Measurements from ENCODE around the gene OOEP.
"Not testable (repeated sequence)": the region's sequence is repeated elsewhere in the genome, so short reads cannot be mapped to it uniquely, and the experiment has no call there.

OOEP gene

DNA sequence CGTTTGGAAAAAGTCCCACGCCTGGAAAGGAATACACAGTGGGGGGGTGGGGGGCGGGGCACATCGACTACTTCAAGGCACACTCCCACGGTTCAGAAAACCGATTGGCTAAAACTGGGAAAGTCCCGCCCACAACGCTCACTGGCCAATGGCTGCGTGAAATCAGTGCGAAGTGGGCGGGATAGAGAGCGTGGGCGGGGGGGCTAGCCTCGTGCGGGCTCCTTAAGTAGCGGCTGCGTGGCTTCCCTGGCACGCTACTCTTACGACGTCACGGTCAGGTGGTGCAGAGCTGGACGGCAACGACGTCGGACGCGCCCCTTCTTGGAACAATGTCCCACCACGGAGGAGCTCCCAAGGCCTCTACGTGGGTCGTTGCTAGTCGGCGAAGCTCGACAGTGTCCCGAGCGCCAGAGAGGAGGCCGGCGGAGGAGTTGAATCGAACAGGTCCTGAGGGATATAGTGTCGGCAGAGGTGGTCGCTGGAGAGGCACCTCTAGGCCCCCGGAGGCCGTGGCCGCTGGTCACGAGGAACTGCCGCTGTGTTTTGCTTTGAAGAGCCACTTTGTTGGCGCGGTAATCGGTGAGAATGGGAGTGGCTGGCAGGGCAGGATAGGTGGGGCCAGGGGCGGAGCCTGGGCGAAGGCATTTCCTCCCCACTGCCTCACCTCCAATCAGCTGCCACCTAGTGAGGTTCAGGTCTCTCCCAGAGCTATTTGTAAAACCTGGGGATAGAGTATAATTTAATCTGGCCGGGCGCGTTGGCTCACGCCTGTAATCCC lies 25.1 kb upstream of the OOEP start, which contains the start of gene DDX43:
Gene DDX43, plus strand, starts transcription at position 252 of the 778 bp plus-strand sequence. Its CDS starts 78 bp downstream, at position 330.
- TF ChIP-seq, protein P1, sequence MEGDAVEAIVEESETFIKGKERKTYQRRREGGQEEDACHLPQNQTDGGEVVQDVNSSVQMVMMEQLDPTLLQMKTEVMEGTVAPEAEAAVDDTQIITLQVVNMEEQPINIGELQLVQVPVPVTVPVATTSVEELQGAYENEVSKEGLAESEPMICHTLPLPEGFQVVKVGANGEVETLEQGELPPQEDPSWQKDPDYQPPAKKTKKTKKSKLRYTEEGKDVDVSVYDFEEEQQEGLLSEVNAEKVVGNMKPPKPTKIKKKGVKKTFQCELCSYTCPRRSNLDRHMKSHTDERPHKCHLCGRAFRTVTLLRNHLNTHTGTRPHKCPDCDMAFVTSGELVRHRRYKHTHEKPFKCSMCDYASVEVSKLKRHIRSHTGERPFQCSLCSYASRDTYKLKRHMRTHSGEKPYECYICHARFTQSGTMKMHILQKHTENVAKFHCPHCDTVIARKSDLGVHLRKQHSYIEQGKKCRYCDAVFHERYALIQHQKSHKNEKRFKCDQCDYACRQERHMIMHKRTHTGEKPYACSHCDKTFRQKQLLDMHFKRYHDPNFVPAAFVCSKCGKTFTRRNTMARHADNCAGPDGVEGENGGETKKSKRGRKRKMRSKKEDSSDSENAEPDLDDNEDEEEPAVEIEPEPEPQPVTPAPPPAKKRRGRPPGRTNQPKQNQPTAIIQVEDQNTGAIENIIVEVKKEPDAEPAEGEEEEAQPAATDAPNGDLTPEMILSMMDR (IDR thresholded peaks at IDR 0.05; ENCODE audit: low read depth, low read length): no peak
- Histone ChIP-seq H3K36me3 (no peaks in the 10 kb centered on the region), H3K4me3 (ENCODE audit: low read depth, low read length) (no peak within 1 kb of the TSS), H3K9me3 (no peaks in the 10 kb centered on the region), H3K27me3 (no peaks in the 10 kb centered on the region), H3K4me1 (no peaks in the 10 kb centered on the region)
- DNase-seq: no peak

DNA sequence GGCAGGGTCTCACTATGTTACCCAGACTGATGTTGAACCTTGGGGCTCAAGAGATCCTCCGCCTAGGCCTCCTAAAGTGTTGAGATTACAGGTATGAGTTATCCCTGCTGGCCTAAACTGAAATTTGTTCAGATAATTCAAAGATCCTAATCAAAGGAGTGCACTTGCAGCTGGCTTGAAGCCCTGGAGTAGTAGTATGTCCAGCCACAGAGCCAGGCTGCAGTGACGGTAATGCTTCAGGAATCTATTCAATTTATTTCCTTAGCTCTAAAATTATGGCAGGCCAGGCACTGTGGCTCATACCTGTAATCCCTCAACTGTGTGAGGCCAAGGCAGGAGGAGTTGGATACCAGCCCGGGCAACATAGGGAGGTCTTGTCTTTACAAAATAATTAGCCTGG lies 23.6 kb upstream of the OOEP start:
- Histone ChIP-seq H3K36me3 (no peaks in the 10 kb centered on the region), H3K4me3 (ENCODE audit: low read depth, low read length) (no peak overlapping the region), H3K27me3 (no peaks in the 10 kb centered on the region), H3K4me1 (no peaks in the 10 kb centered on the region), H3K9me3 (no peaks in the 10 kb centered on the region)
- TF ChIP-seq, protein P1 (IDR thresholded peaks at IDR 0.05; ENCODE audit: low read depth, low read length): no peak
- no peak for DNase-seq

DNA sequence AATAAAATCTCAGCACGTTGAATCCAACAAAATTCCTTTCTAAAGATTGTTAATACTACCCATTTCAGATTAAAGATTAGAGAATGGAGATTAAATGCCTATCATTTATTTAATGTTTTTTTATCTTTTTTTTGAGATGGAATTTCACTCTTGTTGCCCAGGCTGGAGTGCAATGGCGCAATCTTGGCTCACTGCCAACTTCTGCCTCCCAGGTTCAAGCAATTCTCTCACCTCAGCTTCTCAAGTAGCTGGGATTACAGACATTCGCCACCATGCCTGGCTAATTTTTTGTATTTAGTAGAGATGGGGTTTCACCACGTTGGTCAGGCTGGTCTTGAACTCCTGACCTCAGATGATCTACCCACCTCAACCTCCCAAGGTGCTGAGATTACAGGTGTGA lies 22.5 kb upstream of the OOEP start:
- H3K27me3 ChIP-seq; H3K36me3 ChIP-seq; H3K4me1 ChIP-seq; H3K4me3 ChIP-seq (ENCODE audit: low read depth, low read length); H3K9me3 ChIP-seq; DNase-seq: not testable (repeated sequence)

DNA sequence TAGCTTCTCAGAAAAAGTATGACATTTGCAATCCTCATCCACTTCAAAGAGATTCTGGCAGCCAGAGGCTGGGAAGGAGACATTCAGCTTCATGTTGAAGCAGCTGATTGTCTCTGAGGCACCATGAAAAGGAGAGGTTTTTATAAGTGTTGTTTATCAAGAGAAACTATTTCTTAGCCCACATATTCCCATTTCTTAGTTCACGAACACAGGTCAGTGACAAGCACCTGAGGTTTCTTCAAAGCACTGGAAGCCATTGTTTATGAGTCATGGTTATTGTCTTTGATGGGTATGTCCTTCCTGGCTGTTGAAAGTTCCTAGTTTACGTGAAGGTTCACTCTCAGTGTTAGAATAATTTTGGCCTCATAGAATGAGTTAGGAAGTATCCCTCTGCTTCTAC lies 22.0 kb upstream of the OOEP start:
- Histone ChIP-seq H3K27me3 (no peaks in the 10 kb centered on the region), H3K36me3 (no peaks in the 10 kb centered on the region), H3K9me3 (no peaks in the 10 kb centered on the region), H3K4me1 (no peaks in the 10 kb centered on the region), H3K4me3 (ENCODE audit: low read depth, low read length) (no peak overlapping the region)
- TF ChIP-seq, protein P1 (IDR thresholded peaks at IDR 0.05; ENCODE audit: low read depth, low read length): no peak
- no peak for DNase-seq

DNA sequence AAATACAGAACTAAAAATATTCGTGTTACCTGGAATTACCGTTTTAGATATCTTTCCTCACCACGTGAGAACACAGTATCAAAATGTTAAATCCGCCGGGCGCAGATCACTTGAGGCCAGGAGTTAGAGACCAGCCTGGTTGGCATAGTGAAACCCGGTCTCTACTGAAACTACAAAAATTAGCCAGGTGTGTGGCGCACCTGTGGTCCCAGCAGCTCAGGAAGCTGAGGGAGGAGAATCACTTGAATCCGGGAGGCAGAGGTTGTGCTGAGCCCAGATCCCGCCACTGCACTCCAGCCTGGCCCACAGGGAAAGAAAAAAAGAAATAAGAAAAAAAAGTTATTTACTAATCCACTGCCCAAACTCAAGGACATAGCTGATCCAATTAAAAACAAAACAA lies 20.2 kb upstream of the OOEP start:
- H3K4me3 ChIP-seq (ENCODE audit: low read depth, low read length): no peak overlapping the region
- H3K4me1 ChIP-seq: no peaks in the 10 kb centered on the region
- TF ChIP-seq, protein P1 (IDR thresholded peaks at IDR 0.05; ENCODE audit: low read depth, low read length): no peak
- H3K9me3 ChIP-seq: no peaks in the 10 kb centered on the region
- DNase-seq: no peak
- no peaks in the 10 kb centered on the region for H3K36me3 ChIP-seq
- no peaks in the 10 kb centered on the region for H3K27me3 ChIP-seq

DNA sequence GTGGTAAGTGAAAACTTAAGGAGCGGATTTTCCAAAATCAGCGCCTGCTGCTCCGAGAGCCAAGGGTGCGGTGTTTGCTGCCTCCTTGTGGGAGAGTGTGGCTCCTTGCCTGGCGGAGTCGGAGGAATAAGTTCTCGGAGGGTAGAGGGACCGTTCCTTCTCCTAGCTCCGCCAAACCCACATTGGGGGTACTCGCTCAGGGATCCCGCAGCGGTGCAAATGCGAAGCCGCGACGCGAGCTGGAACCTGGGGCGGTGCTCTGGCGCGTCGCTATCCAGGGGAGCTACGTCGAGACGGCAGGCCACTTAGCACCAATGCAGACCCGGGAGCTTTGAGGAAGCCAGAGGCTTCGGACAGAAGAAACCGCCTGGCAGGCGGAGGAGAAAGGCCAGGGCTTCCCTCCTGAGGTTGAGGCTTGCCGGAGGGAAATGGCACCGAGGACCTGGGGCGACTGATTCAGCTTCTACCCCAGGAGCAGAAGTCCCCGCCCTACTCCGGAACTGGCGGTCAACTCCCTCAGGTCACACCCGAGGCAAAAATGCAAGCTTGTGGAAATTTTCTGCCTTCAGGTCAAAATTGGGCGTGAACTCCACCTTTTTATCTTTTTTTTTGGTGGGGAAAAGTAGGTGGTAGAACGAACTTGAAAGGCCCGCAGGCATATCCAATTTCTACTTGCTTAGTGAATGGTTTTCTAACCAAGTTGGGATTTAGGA lies 19.3 kb upstream of the OOEP start:
- H3K9me3 ChIP-seq: no peaks in the 10 kb centered on the region
- TF ChIP-seq, protein P1 (IDR thresholded peaks at IDR 0.05; ENCODE audit: low read depth, low read length): peak; percentile 77
- H3K36me3 ChIP-seq: no peaks in the 10 kb centered on the region
- no peaks in the 10 kb centered on the region for H3K4me1 ChIP-seq
- H3K27me3 ChIP-seq: no peaks in the 10 kb centered on the region
- DNase-seq: peak; percentile 61
- H3K4me3 ChIP-seq (ENCODE audit: low read depth, low read length): peak overlapping the region; percentile 65

All from BE2C (cell line).